Stimulated activated naive B cell treated with anti-CD40 and anti-IgM and Interleukin-4, amounts not matched to agents 10 μg/mL and 1 μg/mL and 100 μg/mL, for 72 hours (primary cell): ENCODE results near the gene ADAMTS17.

ENCODE experiments used
- ATAC-seq, 2 donors: fragments of 150-1000 bp; cut with Tn5 transposase; replicated peaks; 2 replicates each; pipeline ENCODE4 v1.10.0; 2021; ENCODE audit warnings: moderate library complexity in 1 of 2
- DNase-seq: peaks from one replicate; pipeline ENCODE4 v3.0.0; 2021
- H3K27ac Mint-ChIP-seq: one replicate; pipeline ENCODE4 v1.8.0; 2022; ENCODE audit warnings: mild to moderate bottlenecking, mixed read lengths
- H3K27me3 Mint-ChIP-seq, 2 donors: one replicate each; pipeline ENCODE4 v1.8.0; 2022; ENCODE audit warnings: mixed read lengths in 2 of 2
- H3K36me3 Mint-ChIP-seq, 2 donors: one replicate each; pipeline ENCODE4 v1.8.0; 2022; ENCODE audit warnings: mixed read lengths in 2 of 2, mild to moderate bottlenecking in 1 of 2
- H3K4me1 Mint-ChIP-seq, 2 donors: one replicate each; pipeline ENCODE4 v1.8.0; 2022; ENCODE audit warnings: mixed read lengths in 2 of 2, mild to moderate bottlenecking in 1 of 2
- H3K4me3 Mint-ChIP-seq, 2 donors: one replicate each; pipeline ENCODE4 v1.8.0; 2022; ENCODE audit warnings: mild to moderate bottlenecking in 2 of 2, mixed read lengths in 2 of 2, moderate library complexity in 1 of 2
- H3K9me3 Mint-ChIP-seq, 2 donors: one replicate each; pipeline ENCODE4 v1.8.0; 2022; ENCODE audit warnings: mixed read lengths in 2 of 2, mild to moderate bottlenecking in 1 of 2

Gene ADAMTS17

DNA sequence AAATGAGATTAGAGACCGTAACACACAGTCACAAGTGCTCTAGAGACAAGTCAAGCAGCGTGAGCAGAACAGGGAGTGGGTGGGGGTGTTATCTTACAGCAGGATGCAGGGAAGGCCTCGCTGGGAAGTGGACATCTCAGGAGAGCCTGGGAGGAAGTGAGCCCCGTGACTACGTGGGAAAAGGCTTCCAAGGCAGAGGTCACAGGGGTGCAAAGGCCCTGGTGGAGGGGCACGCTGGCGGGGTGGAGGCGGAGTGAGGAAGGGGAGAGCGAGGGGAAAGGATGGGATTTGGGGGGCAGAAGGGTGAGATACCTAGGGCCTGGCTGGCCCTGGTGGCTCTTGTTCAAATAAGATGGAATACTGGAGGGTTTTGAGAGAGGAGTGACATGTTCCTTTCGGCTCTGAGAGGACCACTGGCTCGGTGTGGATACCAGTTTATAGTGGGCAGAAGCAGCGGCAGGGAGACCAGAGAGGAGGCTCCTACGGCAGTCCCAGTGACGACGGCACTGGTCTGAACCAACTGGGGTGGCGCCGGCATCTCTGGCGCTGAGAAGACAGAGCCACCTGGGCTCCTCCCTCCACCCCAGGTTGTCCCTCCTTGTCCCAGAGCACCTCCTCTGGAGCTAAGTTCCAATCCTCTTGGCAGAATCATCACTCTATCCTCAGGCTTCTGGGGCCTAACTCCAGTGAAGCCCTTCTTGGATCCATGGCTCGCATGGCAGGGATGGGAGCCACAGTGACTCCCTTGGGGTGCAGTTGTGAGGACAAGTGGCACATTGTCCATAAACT, 342.3 kb downstream of the ADAMTS17 start:
- DNase-seq (no peak), ATAC-seq (no peak)
- peaks cover 9 to 14% of the 10 kb centered on the region in 2 donors for H3K27me3 Mint-ChIP-seq
- H3K27ac Mint-ChIP-seq, result no peak overlapping the region
- no peaks in the 10 kb centered on the region for H3K36me3 Mint-ChIP-seq
- peaks cover 4 to 5% of the 10 kb centered on the region in 2 donors for H3K9me3 Mint-ChIP-seq
- H3K4me1 Mint-ChIP-seq, result no peaks in the 10 kb centered on the region
- no peak overlapping the region for H3K4me3 Mint-ChIP-seq

DNA sequence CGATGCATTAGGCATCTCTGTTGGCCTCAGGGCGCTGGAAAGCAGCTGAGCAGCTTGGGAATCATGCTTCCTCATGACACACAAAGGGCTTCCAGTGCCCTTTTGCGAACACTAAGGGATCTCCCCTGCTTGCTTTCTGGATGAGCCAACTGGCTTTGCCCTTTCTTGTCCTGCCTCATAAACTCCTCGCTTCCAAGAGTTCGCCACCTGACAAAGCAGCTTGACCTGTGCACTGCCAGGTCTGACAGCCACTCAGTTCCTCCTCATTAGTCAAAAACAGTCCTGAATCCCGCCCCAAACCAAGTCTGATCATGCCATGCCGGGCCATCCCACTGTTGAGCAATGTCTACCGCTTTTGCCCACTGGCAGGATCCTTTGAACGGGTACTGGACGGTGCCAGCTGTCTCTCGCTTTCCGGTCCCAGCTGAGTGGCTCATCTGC, 343.1 kb downstream of the ADAMTS17 start:
- H3K9me3 Mint-ChIP-seq, result peaks cover 3% of the 10 kb centered on the region in 2 donors
- H3K36me3 Mint-ChIP-seq, result no peaks in the 10 kb centered on the region
- H3K27ac Mint-ChIP-seq, result no peak overlapping the region
- no peaks in the 10 kb centered on the region for H3K4me1 Mint-ChIP-seq
- peaks cover 7 to 16% of the 10 kb centered on the region in 2 donors for H3K27me3 Mint-ChIP-seq
- ATAC-seq, result no peak
- no peak overlapping the region for H3K4me3 Mint-ChIP-seq
- DNase-seq, result no peak

DNA sequence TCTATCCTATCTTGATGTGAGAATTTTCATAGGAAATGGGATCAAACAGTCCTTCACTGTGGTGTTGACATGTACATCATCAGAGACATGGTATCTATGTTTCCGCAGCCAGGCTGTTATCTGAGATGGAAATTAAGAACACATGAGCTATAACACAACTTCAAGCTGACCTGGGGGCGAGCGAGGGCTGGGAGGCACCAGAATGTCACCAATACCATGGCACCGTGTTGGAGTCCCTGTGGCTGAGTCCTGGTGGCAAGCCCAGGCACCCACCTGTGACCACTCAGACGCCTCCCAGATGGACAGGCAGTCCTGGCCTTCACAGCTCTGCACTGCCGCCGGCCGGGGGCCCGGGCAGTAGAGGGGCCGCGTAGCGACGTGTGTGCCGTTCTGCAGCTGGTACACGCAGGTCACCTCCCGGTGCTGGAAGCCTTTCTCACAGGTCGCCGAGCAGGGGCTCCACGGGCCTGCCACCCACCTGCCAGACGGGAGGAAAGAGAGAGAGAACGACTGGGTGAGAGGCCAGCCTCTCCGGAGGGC, 344.6 kb downstream of the ADAMTS17 start:
- H3K4me1 Mint-ChIP-seq, result no peaks in the 10 kb centered on the region
- ATAC-seq, result no peak
- no peaks in the 10 kb centered on the region for H3K9me3 Mint-ChIP-seq
- no peaks in the 10 kb centered on the region for H3K36me3 Mint-ChIP-seq
- peaks cover 3 to 29% of the 10 kb centered on the region in 2 donors for H3K27me3 Mint-ChIP-seq
- no peak for DNase-seq
- H3K27ac Mint-ChIP-seq, result no peak overlapping the region
- no peak overlapping the region for H3K4me3 Mint-ChIP-seq

DNA sequence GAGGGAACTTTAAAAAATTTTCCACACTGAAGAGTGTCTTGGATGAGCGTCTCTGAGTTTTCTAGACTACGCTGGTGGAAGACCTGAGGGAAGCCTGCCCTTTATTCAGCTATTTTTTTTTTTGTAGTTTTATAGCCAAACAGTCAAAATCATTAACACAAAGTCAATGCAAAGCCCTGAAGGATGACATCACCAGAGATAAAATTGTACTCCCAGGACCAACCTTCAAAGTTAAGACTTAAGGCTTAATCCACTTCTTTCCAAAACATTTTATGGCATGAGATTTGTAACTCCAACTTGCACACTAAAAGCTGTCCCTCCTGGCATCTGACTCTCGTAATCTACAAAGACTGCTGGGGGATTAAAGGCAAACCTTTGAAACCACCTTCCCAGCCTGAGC, 345.1 kb downstream of the ADAMTS17 start:
- Mint-ChIP-seq H3K4me3 (no peak overlapping the region), H3K4me1 (no peaks in the 10 kb centered on the region), H3K27ac (no peak overlapping the region), H3K27me3 (peaks cover 3 to 34% of the 10 kb centered on the region in 2 donors), H3K9me3 (peaks cover 1 to 2% of the 10 kb centered on the region in 2 donors), H3K36me3 (no peaks in the 10 kb centered on the region)
- ATAC-seq (no peak), DNase-seq (no peak)

DNA sequence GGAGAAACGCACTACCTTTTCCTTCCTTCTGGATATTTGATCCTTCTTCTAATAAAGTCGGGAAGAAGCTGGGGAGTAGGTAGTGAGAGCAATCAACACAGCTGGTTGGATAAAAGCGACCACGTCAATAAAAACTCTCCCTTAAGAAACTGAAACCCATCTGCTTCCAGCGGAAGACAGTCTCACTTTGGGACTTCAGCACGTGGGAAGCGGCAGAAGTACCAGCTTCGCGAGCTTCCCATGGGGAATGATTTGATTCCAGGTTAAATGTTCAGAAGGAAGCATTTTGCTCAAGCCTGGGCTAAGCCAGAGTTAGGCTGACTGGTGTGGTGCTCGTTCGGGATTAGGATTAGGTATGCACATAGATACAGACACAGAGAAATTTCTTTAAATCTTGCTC, 346.2 kb downstream of the ADAMTS17 start:
- H3K9me3 Mint-ChIP-seq, result peaks cover 2 to 3% of the 10 kb centered on the region in 2 donors
- no peak for DNase-seq
- no peaks in the 10 kb centered on the region for H3K4me1 Mint-ChIP-seq
- no peak overlapping the region for H3K4me3 Mint-ChIP-seq
- peaks cover 3 to 37% of the 10 kb centered on the region in 2 donors for H3K27me3 Mint-ChIP-seq
- no peak for ATAC-seq
- no peaks in the 10 kb centered on the region for H3K36me3 Mint-ChIP-seq
- no peak overlapping the region for H3K27ac Mint-ChIP-seq

DNA sequence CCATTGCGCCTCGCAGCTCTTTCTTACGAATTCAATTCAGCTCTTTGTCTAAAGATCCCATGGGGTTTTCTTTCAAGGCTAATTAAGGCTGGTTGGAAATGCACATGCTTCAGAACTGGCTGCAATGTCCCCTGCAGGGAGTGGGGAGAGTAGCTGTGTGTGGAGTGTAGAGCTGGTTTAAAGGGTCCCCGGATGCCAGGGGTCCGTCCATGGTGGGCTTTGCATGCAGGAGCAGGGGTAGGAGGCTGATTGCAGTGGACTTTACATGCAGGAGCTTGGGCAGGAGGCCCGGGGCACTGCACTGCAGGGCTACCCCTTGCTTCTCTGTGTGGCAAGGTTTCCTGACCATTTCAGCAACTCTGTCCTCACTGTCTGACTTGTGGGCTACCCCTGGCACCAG, 346.9 kb downstream of the ADAMTS17 start:
- H3K9me3 Mint-ChIP-seq, result peaks cover 2 to 3% of the 10 kb centered on the region in 2 donors
- DNase-seq (no peak), ATAC-seq (no peak)
- H3K27me3 Mint-ChIP-seq, result peaks cover 3 to 37% of the 10 kb centered on the region in 2 donors
- no peaks in the 10 kb centered on the region for H3K36me3 Mint-ChIP-seq
- no peaks in the 10 kb centered on the region for H3K4me1 Mint-ChIP-seq
- H3K4me3 Mint-ChIP-seq, result no peak overlapping the region
- no peak overlapping the region for H3K27ac Mint-ChIP-seq

DNA sequence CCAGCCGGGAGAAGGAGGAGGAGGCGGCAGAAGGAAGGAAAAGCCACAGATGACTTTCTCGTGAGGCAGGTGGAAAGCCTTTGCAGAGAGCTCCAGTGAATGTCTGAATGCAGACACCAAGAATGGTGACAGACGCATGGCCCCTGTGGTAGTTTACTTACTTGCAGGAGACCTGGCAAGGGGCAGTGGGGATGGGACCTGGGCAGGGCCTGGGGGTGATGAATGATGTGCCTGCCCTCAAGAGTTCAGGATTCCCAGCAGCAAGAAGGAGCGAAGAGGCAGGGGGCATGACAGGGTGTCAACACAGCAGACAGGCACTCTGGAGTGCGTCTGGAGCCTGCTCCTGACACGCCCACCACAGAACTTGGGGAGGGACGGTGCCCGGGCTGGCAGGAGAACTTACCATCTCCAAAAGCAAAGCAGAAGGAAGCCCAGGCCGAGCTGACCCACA, 348.1 kb downstream of the ADAMTS17 start:
- DNase-seq (no peak), ATAC-seq (no peak)
- Mint-ChIP-seq H3K4me3 (no peak overlapping the region), H3K36me3 (no peaks in the 10 kb centered on the region), H3K27ac (no peak overlapping the region), H3K27me3 (peaks cover 4 to 44% of the 10 kb centered on the region in 2 donors), H3K9me3 (peaks cover 3 to 5% of the 10 kb centered on the region in 2 donors), H3K4me1 (no peaks in the 10 kb centered on the region)

DNA sequence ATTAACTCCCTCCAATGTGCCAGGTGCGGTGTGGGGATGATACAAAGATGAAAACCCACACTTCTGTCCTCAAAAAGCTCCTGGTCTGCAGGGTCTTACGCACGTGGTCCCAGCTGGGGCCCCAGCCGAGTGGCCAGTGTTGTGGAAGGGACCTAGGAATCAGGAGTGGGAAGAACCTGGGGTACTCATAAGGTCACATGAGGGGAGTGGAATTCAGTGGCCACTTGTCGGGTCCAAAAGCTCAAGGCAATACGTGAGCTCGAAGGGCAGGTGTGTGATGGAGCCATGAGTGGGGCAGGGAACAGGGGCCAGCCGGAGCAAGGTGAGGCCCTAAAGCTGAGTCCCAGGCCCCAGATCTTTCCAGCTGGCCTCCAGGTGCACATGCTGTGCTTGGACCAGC, 348.5 kb downstream of the ADAMTS17 start:
- Mint-ChIP-seq H3K9me3 (peaks cover 5 to 7% of the 10 kb centered on the region in 2 donors), H3K27ac (no peak overlapping the region)

DNA sequence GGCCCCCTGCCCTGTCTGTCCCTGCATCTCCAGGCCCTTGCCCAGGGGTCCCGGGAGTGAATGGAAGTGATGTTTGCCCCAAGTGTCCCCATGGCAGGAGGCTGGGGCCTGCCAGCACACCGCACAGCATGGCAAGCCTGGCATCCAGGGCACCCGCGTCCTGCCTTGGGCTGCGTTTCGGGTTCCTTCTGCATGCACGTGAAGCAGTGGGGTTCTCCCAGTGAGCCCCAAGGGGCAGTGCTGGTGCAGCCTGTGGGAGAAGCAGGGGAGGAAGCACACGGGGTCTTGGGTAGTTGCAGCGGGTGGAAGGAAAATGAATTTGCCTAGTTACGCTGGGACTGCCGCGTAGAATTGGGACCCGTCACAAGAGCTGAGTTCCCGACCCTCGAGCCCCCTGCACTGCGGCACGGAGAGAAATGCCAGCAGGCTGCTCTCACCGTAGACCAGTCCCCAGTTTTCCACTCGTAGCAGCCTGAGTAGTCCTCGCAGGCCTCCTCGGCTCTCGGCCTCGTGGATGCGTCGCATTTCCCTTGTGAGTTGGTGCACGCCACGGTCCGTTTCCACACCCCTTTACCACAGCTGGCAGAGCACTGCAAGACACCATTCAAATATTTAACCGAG, 349.1 kb downstream of the ADAMTS17 start:
- H3K4me1 Mint-ChIP-seq, result no peaks in the 10 kb centered on the region
- H3K4me3 Mint-ChIP-seq, result no peak overlapping the region
- no peak overlapping the region for H3K27ac Mint-ChIP-seq
- ATAC-seq (no peak), DNase-seq (no peak)
- no peaks in the 10 kb centered on the region for H3K36me3 Mint-ChIP-seq
- peaks cover 8 to 10% of the 10 kb centered on the region in 2 donors for H3K9me3 Mint-ChIP-seq
- H3K27me3 Mint-ChIP-seq, result peaks cover 4 to 45% of the 10 kb centered on the region in 2 donors

More for the DNA sequence above, 348.5 kb downstream of the ADAMTS17 start:
- Mint-ChIP-seq H3K4me3 (no peak overlapping the region), H3K27me3 (peaks cover 4 to 45% of the 10 kb centered on the region in 2 donors), H3K36me3 (no peaks in the 10 kb centered on the region), H3K4me1 (no peaks in the 10 kb centered on the region)
- ATAC-seq, result no peak
- DNase-seq, result no peak

DNA sequence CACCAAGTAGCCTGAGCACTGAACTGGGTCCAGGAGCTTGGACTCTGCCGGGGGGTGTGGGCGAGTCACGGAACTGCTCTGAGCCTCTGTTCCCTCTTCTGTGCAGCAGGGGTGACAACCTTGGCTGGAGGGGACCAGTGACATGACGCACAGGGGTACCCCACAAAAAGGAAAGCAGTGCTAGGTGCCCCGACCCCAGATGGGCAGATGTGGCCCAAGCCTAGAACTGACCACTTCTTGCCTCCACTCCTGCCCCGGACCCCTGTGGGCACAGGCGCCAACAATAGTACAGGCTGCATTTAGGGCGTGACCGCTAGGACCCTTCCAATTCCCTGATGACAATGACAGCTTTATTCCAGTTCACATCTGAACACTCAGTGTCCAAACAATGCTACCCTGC, 352.7 kb downstream of the ADAMTS17 start:
- DNase-seq (no peak), ATAC-seq (no peak)
- Mint-ChIP-seq H3K36me3 (no peaks in the 10 kb centered on the region), H3K9me3 (peaks cover 8 to 14% of the 10 kb centered on the region in 2 donors), H3K27ac (no peak overlapping the region), H3K4me1 (no peaks in the 10 kb centered on the region), H3K4me3 (no peak overlapping the region), H3K27me3 (peaks cover 30 to 66% of the 10 kb centered on the region in 2 donors)

DNA sequence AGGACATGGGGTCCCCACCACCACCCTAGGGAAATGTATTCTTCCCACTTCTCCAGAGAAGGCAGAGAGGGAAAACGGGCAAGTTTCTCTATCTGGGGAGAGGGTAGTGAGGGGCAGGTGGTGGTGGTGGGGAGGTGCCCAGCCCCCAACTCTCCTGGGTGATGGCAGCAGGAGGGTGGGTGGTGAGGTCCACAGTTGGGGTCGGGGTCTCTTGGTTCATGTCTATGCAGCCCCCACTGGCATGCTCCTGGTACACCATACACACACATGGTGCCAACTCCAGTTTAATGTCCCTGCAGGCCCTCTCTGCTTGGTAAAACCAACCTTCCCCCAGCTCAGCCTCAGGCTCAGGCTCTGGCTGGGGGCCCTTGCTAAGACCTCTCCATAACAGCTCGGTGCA, 354.1 kb downstream of the ADAMTS17 start:
- H3K9me3 Mint-ChIP-seq, result peaks cover 8 to 14% of the 10 kb centered on the region in 2 donors
- peaks cover 40 to 70% of the 10 kb centered on the region in 2 donors for H3K27me3 Mint-ChIP-seq
- no peaks in the 10 kb centered on the region for H3K36me3 Mint-ChIP-seq
- H3K27ac Mint-ChIP-seq, result no peak overlapping the region
- H3K4me3 Mint-ChIP-seq, result no peak overlapping the region
- H3K4me1 Mint-ChIP-seq, result no peaks in the 10 kb centered on the region
- ATAC-seq (no peak), DNase-seq (no peak)

DNA sequence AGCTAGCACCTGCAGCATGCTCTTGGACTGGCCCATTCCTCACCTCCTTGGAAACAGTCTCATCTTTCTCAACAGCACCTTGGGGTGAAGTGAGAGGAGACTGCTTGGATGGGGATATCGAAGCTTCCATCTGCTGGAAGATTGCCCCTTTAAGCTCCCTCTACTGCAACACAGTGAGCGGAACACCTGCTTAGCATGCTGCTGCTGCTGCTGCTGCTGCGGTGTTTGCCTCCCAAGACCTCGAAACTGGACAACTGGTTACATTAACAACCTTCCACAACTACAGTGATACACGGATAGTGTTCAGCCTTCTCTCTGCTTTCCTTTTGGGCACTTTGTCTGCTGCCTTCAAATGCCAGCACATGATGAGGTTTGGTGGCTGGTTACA, 354.7 kb downstream of the ADAMTS17 start:
- no peak for ATAC-seq
- no peak for DNase-seq
- Mint-ChIP-seq H3K36me3 (no peaks in the 10 kb centered on the region), H3K27ac (no peak overlapping the region), H3K9me3 (peaks cover 8 to 14% of the 10 kb centered on the region in 2 donors), H3K27me3 (peaks cover 41 to 70% of the 10 kb centered on the region in 2 donors), H3K4me3 (no peak overlapping the region), H3K4me1 (no peaks in the 10 kb centered on the region)

DNA sequence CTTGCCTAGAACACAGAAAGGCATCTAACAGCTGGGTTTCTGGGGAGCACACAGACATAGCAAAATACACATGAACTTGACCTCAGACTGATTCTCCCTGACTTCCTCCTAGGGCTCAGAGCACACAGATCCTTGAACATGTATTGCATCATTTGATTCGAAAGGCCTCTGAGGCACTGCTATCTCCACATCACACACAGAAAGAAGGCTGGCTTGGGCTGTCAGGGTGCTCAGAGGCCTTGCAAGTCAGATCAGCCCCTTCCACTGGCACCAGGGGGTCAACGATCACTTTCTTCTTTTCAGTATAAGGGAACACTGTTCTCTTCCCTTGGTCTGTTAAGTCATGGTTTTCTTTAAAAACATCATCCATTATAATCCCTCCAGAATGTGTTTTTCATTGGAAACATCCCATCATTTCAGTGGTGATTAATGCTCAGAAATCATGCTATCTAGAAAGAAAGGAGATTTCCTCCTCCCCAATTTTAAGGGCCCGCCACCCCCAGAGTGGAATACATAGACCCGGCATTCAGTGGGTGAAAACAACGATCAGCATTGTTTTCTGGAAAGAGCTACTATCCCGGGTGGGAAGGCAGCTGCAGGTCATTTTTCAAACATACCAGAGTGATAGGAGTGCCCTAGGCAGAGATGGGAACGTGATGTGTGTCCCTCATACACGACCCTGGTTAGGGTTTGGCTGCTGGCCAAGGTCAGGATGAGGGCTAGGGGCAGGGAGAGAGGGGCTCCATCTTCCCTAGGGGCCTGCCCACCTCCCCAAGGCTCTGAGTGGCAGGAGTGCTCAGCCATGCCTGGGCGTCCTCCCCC, 355.3 kb downstream of the ADAMTS17 start:
- ATAC-seq, result no peak
- Mint-ChIP-seq H3K36me3 (no peaks in the 10 kb centered on the region), H3K4me1 (no peaks in the 10 kb centered on the region), H3K27ac (no peak overlapping the region), H3K27me3 (peaks cover 45 to 66% of the 10 kb centered on the region in 2 donors), H3K9me3 (peaks cover 5 to 12% of the 10 kb centered on the region in 2 donors), H3K4me3 (no peak overlapping the region)
- DNase-seq, result no peak

DNA sequence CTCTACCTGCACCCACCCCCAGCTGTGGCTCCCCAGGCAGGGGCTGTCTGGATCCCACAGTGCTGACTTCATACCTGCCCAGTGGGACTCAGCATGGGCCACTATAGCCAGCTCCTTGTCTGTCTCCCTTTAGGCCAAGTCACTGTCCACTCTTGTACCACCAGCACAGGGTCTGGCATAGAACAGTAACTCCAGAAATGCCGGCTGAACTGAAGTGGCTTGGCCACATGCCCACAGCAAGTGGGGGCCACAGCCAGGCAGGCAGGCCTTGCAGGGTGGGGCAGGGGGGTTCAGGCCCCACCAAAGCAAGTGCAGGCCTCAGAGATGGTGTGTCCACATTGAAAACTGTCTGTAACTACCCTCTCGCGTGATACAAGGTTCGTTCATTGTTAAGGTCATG, 355.9 kb downstream of the ADAMTS17 start:
- DNase-seq, result no peak
- Mint-ChIP-seq H3K9me3 (peaks cover 5 to 12% of the 10 kb centered on the region in 2 donors), H3K4me1 (no peaks in the 10 kb centered on the region), H3K36me3 (no peaks in the 10 kb centered on the region), H3K4me3 (no peak overlapping the region), H3K27me3 (peaks cover 51 to 72% of the 10 kb centered on the region in 2 donors), H3K27ac (no peak overlapping the region)
- ATAC-seq, result no peak
